ENCODE results near the gene ZKSCAN7. TPM values are rescaled to one million over a fixed set of nuclear protein-coding genes. Genes with fewer than 3 reads are reported as not detected.

The ZKSCAN7 gene
- total RNA-seq, 1 experiment from 2014 or later, result 0.83 TPM

DNA sequence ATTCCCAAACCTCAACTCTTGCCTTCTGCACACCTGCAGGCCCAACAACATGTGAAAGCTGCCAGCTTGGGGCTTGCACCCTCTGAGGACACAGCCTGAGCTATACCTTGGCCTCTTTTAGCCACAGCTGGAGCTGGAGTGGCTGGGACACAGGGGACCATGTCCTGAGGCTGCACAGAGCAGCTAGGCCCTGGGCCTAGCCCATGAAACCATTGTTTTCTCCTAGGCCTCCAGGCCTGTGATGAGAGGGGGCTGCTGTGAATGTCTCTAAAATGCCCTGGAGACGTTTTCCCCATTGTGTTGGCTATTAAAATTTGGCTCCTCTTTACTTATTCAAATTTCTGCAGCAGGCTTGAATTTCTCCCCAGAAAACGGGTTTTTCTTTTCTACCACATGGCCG is 7.2 kb downstream of the ZKSCAN7 start:
- no peak overlapping the region for H2AFZ ChIP-seq
- H3K4me2 ChIP-seq, result no peak overlapping the region
- ChIA-PET POLR2A (ENCODE audit: unreplicated experiment) (interaction anchor here (0.7 kb wide), 1 partner anchor 212 kb away, joined by 9 read pairs; no protein-coding TSS in a partner anchor), CTCF (no interaction called here)
- H3K4me3 ChIP-seq, result no peak overlapping the region
- H3K9me3 ChIP-seq (ENCODE audit: insufficient read depth, low read depth), result no peaks in the 10 kb centered on the region
- no TSS peak for BruUV-seq (replicated peaks)
- no peaks in the 10 kb centered on the region for H3K9me2 ChIP-seq (ENCODE audit: insufficient read depth)
- H3F3A ChIP-seq (ENCODE audit: insufficient read depth, low read depth), result no peaks in the 10 kb centered on the region
- no peaks in the 10 kb centered on the region for H3K36me3 ChIP-seq (ENCODE audit: low read depth)
- intact Hi-C loops (cut with micrococcal nuclease; ENCODE audit: unreplicated experiment), result no loop called here
- no peaks in the 10 kb centered on the region for H3K4me1 ChIP-seq (replicated peaks; ENCODE audit: insufficient read depth)
- no peak overlapping the region for H3K27ac ChIP-seq
- peaks cover 4% of the 10 kb centered on the region; the same call in 1 of the 2 replicates for H3K27me3 ChIP-seq (ENCODE audit: insufficient read depth, low read depth)
- no peak for DNase-seq
- no peak for TF ChIP-seq EZH2 (IDR thresholded peaks at IDR 0.05; ENCODE audit: low read depth)
- TF ChIP-seq, protein P1, sequence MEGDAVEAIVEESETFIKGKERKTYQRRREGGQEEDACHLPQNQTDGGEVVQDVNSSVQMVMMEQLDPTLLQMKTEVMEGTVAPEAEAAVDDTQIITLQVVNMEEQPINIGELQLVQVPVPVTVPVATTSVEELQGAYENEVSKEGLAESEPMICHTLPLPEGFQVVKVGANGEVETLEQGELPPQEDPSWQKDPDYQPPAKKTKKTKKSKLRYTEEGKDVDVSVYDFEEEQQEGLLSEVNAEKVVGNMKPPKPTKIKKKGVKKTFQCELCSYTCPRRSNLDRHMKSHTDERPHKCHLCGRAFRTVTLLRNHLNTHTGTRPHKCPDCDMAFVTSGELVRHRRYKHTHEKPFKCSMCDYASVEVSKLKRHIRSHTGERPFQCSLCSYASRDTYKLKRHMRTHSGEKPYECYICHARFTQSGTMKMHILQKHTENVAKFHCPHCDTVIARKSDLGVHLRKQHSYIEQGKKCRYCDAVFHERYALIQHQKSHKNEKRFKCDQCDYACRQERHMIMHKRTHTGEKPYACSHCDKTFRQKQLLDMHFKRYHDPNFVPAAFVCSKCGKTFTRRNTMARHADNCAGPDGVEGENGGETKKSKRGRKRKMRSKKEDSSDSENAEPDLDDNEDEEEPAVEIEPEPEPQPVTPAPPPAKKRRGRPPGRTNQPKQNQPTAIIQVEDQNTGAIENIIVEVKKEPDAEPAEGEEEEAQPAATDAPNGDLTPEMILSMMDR (conservative IDR thresholded peaks at IDR 0.05), result no peak
- no peaks in the 10 kb centered on the region for H4K20me1 ChIP-seq (ENCODE audit: insufficient read depth)
- H3K79me2 ChIP-seq (ENCODE audit: low read depth), result no peaks in the 10 kb centered on the region

DNA sequence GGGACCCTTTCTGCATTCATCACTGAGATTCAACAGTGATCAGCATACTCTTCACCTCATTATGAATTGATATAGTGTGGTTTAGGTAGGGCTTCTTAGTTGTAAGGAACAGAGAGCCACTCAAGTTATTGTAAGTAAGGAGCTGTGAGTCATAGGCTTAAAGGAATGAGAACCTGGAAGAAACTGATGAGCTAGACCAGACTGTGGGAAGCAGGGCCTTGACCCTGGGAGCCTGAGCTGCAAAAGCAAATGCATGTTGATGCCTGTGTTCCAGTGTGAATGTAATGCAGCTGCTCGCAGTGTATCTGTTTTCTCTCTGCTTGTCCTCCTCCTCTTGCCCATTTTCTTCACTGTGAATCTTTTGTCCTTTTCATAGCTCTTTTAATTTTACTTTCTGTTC is 13.6 kb downstream of the ZKSCAN7 start:
- Histone ChIP-seq H4K20me1 (ENCODE audit: insufficient read depth) (no peaks in the 10 kb centered on the region), H3F3A (ENCODE audit: insufficient read depth, low read depth) (no peaks in the 10 kb centered on the region), H3K9me3 (ENCODE audit: insufficient read depth, low read depth) (no peaks in the 10 kb centered on the region), H3K4me3 (no peak overlapping the region), H3K9me2 (ENCODE audit: insufficient read depth) (no peaks in the 10 kb centered on the region), H3K4me1 (replicated peaks; ENCODE audit: insufficient read depth) (no peaks in the 10 kb centered on the region), H3K4me2 (no peak overlapping the region), H3K27me3 (ENCODE audit: insufficient read depth, low read depth) (0 out of 2 replicates have a peak, but pooled peaks cover 4% of the 10 kb centered on the region), H3K36me3 (ENCODE audit: low read depth) (no peaks in the 10 kb centered on the region), H2AFZ (no peak overlapping the region), H3K79me2 (ENCODE audit: low read depth) (no peaks in the 10 kb centered on the region), H3K27ac (no peak overlapping the region)
- no peak for DNase-seq
- POLR2A ChIA-PET (ENCODE audit: unreplicated experiment), result interaction anchor here (0.7 kb wide), 1 partner anchor 1162 kb away, joined by 3 read pairs; no protein-coding TSS in a partner anchor
- intact Hi-C loops (cut with micrococcal nuclease; ENCODE audit: unreplicated experiment), result no loop called here
- BruUV-seq (replicated peaks), result no TSS peak
- CTCF ChIA-PET, result no interaction called here
- TF ChIP-seq, protein P1 (conservative IDR thresholded peaks at IDR 0.05), result no peak
- TF ChIP-seq EZH2 (IDR thresholded peaks at IDR 0.05; ENCODE audit: low read depth), result no peak

DNA sequence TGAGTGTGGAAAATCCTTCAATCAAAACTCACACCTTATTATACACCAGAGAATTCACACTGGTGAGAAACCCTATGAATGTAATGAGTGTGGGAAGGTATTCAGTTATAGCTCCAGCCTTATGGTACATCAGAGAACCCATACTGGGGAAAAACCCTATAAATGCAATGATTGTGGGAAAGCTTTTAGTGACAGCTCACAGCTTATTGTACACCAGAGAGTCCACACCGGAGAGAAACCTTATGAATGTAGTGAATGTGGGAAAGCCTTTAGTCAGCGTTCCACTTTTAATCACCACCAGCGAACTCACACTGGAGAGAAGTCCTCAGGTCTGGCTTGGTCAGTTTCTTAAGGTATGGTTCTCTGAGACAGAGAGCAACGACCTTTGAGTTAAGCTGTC is 16.0 kb downstream of the ZKSCAN7 start:
- intact Hi-C loops (cut with micrococcal nuclease; ENCODE audit: unreplicated experiment), result no loop called here
- DNase-seq, result no peak
- BruUV-seq (replicated peaks), result no TSS peak
- H3K27me3 ChIP-seq (ENCODE audit: insufficient read depth, low read depth), result peaks cover 8% of the 10 kb centered on the region; the same call in 1 of the 2 replicates
- no peaks in the 10 kb centered on the region for H3F3A ChIP-seq (ENCODE audit: insufficient read depth, low read depth)
- H3K4me2 ChIP-seq, result no peak overlapping the region
- H3K4me1 ChIP-seq (replicated peaks; ENCODE audit: insufficient read depth), result no peaks in the 10 kb centered on the region
- H3K4me3 ChIP-seq, result no peak overlapping the region
- no peak overlapping the region for H2AFZ ChIP-seq
- TF ChIP-seq, protein P1 (conservative IDR thresholded peaks at IDR 0.05), result no peak
- TF ChIP-seq EZH2 (IDR thresholded peaks at IDR 0.05; ENCODE audit: low read depth), result no peak
- H3K36me3 ChIP-seq (ENCODE audit: low read depth), result no peaks in the 10 kb centered on the region
- H3K27ac ChIP-seq, result no peak overlapping the region
- H3K9me2 ChIP-seq (ENCODE audit: insufficient read depth), result no peaks in the 10 kb centered on the region
- ChIA-PET POLR2A (ENCODE audit: unreplicated experiment) (no interaction called here), CTCF (no interaction called here)
- no peaks in the 10 kb centered on the region for H3K79me2 ChIP-seq (ENCODE audit: low read depth)
- H3K9me3 ChIP-seq (ENCODE audit: insufficient read depth, low read depth), result no peaks in the 10 kb centered on the region
- no peaks in the 10 kb centered on the region for H4K20me1 ChIP-seq (ENCODE audit: insufficient read depth)
